ENCODE data around the gene HUWE1. TPM values are rescaled to one million over a fixed set of nuclear protein-coding genes. Genes with fewer than 3 reads are reported as not detected.

Gene HUWE1
- total and polyA plus RNA-seq, 10 donors, result 19.1 to 204 (median 136) TPM

DNA sequence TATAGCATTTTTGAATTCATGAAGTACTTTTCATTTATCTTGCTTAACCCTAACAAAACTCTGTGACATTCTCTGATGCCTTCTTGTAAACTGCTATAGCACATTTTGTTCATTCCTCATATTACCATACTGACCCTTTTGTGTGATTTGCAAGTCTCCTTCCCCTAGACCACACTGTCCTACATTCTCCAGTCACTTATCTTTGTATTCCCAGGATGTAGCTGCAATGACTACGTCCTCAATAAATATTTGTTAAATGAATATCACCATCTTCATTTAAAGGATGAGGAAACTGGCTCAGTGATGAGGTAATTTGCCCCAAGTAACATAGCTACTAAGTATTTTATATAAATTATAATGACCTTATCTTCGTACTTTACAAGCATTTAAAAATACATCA lies 11.9 kb downstream of the HUWE1 start:
- 70 to 93% (median 79%) methylated on average over 2 of the region's 2 CpGs for WGBS, 5 donors
- peaks cover 0 to 84% (median 23%) of the 10 kb centered on the region in 6 donors for H3K36me3 ChIP-seq
- H3K4me1 ChIP-seq, result peaks cover 0 to 43% (median 0%) of the 10 kb centered on the region in 6 donors
- intact Hi-C loops (cut with DNase I; ENCODE audit: low total_unique reads), result no loop called here
- TF ChIP-seq, protein P1, sequence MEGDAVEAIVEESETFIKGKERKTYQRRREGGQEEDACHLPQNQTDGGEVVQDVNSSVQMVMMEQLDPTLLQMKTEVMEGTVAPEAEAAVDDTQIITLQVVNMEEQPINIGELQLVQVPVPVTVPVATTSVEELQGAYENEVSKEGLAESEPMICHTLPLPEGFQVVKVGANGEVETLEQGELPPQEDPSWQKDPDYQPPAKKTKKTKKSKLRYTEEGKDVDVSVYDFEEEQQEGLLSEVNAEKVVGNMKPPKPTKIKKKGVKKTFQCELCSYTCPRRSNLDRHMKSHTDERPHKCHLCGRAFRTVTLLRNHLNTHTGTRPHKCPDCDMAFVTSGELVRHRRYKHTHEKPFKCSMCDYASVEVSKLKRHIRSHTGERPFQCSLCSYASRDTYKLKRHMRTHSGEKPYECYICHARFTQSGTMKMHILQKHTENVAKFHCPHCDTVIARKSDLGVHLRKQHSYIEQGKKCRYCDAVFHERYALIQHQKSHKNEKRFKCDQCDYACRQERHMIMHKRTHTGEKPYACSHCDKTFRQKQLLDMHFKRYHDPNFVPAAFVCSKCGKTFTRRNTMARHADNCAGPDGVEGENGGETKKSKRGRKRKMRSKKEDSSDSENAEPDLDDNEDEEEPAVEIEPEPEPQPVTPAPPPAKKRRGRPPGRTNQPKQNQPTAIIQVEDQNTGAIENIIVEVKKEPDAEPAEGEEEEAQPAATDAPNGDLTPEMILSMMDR (IDR thresholded peaks at IDR 0.05 in 8 of 11, conservative IDR thresholded peaks at IDR 0.05 in 3 of 11), result no peak
- DNase-seq, result no peak
- H3K9me3 ChIP-seq, result no peaks in the 10 kb centered on the region
- H3K4me3 ChIP-seq, result no peak overlapping the region
- H3K27me3 ChIP-seq (replicated peaks in 1 of 7), result no peaks in the 10 kb centered on the region
- no peak overlapping the region for H3K27ac ChIP-seq

DNA sequence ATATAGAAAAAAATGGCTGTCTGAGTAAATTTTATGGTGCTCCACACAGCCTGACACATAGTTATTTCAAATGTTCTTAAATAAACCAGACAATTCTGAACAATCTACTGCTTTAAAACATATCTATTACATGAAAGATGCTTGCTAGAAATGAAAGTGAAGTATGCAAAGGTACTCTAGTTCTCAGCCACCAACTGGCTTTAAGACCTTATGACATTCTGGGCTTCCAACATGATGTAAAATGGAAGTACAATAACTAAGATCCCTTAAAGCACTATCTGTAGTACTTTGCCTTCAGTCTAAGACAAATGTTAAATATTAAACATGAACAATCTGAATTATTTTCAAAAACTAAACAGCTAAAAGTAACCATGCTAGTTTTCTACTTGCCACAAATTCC lies 17.3 kb downstream of the HUWE1 start:
- no peaks in the 10 kb centered on the region for H3K27me3 ChIP-seq (replicated peaks in 1 of 7)
- H3K9me3 ChIP-seq, result no peaks in the 10 kb centered on the region
- H3K4me1 ChIP-seq, result peaks cover 0 to 25% (median 2%) of the 10 kb centered on the region in 6 donors
- DNase-seq, result no peak
- no peak overlapping the region for H3K4me3 ChIP-seq
- TF ChIP-seq POLR2A (IDR thresholded peaks at IDR 0.05) (no peak), POLR2AphosphoS5 (IDR thresholded peaks at IDR 0.05) (no peak)
- TF ChIP-seq, protein P1 (IDR thresholded peaks at IDR 0.05 in 8 of 11, conservative IDR thresholded peaks at IDR 0.05 in 3 of 11), result no peak
- intact Hi-C loops (cut with DNase I; ENCODE audit: low total_unique reads), result no loop called here
- no peak overlapping the region for H3K27ac ChIP-seq
- peaks cover 0 to 68% (median 12%) of the 10 kb centered on the region in 6 donors for H3K36me3 ChIP-seq

DNA sequence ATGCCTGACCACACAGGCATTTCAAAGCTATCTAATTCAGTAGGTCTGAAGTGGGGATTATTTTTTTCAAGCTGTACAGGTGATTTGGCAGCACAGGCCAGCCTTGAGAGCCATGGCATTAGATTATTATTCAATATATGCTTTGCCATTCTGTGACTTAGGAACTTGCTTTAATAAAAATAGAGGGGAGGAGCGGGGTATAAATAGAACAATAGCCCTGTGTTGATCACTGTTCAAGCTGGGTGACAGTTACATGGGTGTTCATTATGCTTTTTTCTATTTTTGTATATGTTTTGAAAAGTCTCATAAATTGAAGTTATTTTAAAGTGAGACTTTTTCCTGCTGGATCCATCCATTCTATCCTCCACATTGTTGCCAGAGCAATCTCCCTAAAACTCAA lies 20.3 kb downstream of the HUWE1 start:
- intact Hi-C loops (cut with DNase I; ENCODE audit: low total_unique reads), result no loop called here
- TF ChIP-seq POLR2A (IDR thresholded peaks at IDR 0.05) (no peak), POLR2AphosphoS5 (IDR thresholded peaks at IDR 0.05) (no peak)
- TF ChIP-seq, protein P1 (IDR thresholded peaks at IDR 0.05 in 8 of 11, conservative IDR thresholded peaks at IDR 0.05 in 3 of 11), result no peak
- WGBS, 5 donors, result 82 to 97% (median 95%) methylated on average over 1 of the region's 1 CpG

DNA sequence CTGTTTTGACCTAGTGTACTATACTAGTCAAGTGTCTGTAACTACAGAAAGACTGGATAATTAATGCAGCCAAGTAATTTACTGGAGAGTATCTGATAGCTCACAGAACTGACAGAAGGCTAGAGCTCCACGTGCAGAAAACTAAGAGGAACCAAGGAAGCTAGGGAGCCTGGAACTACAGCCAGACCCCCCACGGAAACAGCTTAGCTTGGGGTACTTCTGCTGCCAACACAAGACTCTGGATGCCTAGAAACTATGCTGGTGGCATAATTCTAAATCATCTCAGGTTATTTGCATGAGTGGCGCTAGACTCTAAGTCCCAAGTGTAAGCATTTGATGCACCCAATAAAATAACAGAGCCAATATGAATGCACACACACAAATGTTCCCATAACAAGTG lies 26.5 kb downstream of the HUWE1 start:
- no peak for TF ChIP-seq POLR2A (IDR thresholded peaks at IDR 0.05)
- TF ChIP-seq, protein P1 (IDR thresholded peaks at IDR 0.05 in 8 of 11, conservative IDR thresholded peaks at IDR 0.05 in 3 of 11), result no peak
- TF ChIP-seq POLR2AphosphoS5 (IDR thresholded peaks at IDR 0.05), result no peak
- no peak overlapping the region for H3K27ac ChIP-seq
- H3K27me3 ChIP-seq (replicated peaks in 1 of 7), result no peaks in the 10 kb centered on the region
- 74 to 92% (median 84%) methylated on average over 3 of the region's 3 CpGs for WGBS, 5 donors
- H3K9me3 ChIP-seq, result no peaks in the 10 kb centered on the region
- intact Hi-C loops (cut with DNase I; ENCODE audit: low total_unique reads), result no loop called here
- H3K4me1 ChIP-seq, result peaks cover 0 to 10% (median 0%) of the 10 kb centered on the region in 6 donors
- no peak for DNase-seq
- peaks cover 0 to 30% (median 5%) of the 10 kb centered on the region in 6 donors for H3K36me3 ChIP-seq
- H3K4me3 ChIP-seq, result no peak overlapping the region

More for the DNA sequence above, 20.3 kb downstream of the HUWE1 start:
- Histone ChIP-seq H3K27ac (no peak overlapping the region), H3K27me3 (replicated peaks in 1 of 7) (no peaks in the 10 kb centered on the region), H3K4me1 (peaks cover 0 to 25% (median 2%) of the 10 kb centered on the region in 6 donors), H3K4me3 (no peak overlapping the region), H3K9me3 (no peaks in the 10 kb centered on the region), H3K36me3 (peaks cover 0 to 62% (median 12%) of the 10 kb centered on the region in 6 donors)
- DNase-seq, result no peak
